ENCODE data around the gene ABLIM1.
A peak's percentile ranks its signal among the peaks of the same experiment; 100 is the strongest.

ABLIM1 gene

GRCh38 chr10:114645706-114646105, 12.4 kb downstream of the ABLIM1 start:
- no peak for DNase-seq

- no peak for DNase-seq
Measured at GRCh38 chr10:114643158-114643557, 14.9 kb downstream of the ABLIM1 start.

- no peak for DNase-seq
Measured at GRCh38 chr10:114642729-114643128, 15.3 kb downstream of the ABLIM1 start.

GRCh38 chr10:114638821-114639625, 19.1 kb downstream of the ABLIM1 start:
- DNase-seq = no peak

GRCh38 chr10:114635797-114636550, 22.1 kb downstream of the ABLIM1 start:
- no peak for DNase-seq

GRCh38 chr10:114635101-114635500, 23.0 kb downstream of the ABLIM1 start:
- no peak for DNase-seq

- DNase-seq = no peak
Measured at GRCh38 chr10:114634609-114634979, 23.5 kb downstream of the ABLIM1 start.

- no peak for DNase-seq
Measured at GRCh38 chr10:114632869-114633715, 25.0 kb downstream of the ABLIM1 start.

GRCh38 chr10:114631666-114632417, 26.2 kb downstream of the ABLIM1 start:
- peak in 3 of 6 experiments; percentile 5 to 40 (median 8) for DNase-seq

- no peak for DNase-seq
Measured at GRCh38 chr10:114631090-114631665, 26.9 kb downstream of the ABLIM1 start.

GRCh38 chr10:114629824-114630730, 28.0 kb downstream of the ABLIM1 start:
- no peak for DNase-seq

GRCh38 chr10:114629083-114629823, 28.8 kb downstream of the ABLIM1 start:
- DNase-seq = no peak

- DNase-seq = no peak
Measured at GRCh38 chr10:114628106-114628505, 30.0 kb downstream of the ABLIM1 start.

GRCh38 chr10:114626841-114627240, 31.2 kb downstream of the ABLIM1 start:
- DNase-seq = no peak

- no peak for DNase-seq
Measured at GRCh38 chr10:114624951-114625780, 32.9 kb downstream of the ABLIM1 start.

- DNase-seq = no peak
Measured at GRCh38 chr10:114624422-114624821, 33.7 kb downstream of the ABLIM1 start.

- DNase-seq = no peak
Measured at GRCh38 chr10:114623661-114624294, 34.3 kb downstream of the ABLIM1 start.

GRCh38 chr10:114623155-114623554, 34.9 kb downstream of the ABLIM1 start:
- DNase-seq = no peak

- no peak for DNase-seq
Measured at GRCh38 chr10:114618722-114619121, 39.4 kb downstream of the ABLIM1 start.
